Head of caudate nucleus (tissue), 42 donors: ENCODE data around the gene GNAS.
"Not testable (repeated sequence)": the region's sequence is repeated elsewhere in the genome, so short reads cannot be mapped to it uniquely, and the experiment has no call there.

Experiments
- DNase-seq, 42 donors: peaks; one replicate each; pipeline versions ENCODE4 v3.0.0 to v3.0.0-alpha.2; 2020 to 2021; ENCODE audit warnings: mixed read lengths in 7 of 42
- intact Hi-C: fragments of 100-400 bp; cut with DNase I; formaldehyde crosslinking; loops from one replicate; pipeline ENCODE4 v1.15.0; 2022

GNAS gene

GRCh38 chr20:58941471-58941870 is 89.0 kb downstream of the GNAS start:
- intact Hi-C loops, result no loop called here
- DNase-seq, result no peak

GRCh38 chr20:58942549-58942948 is 90.0 kb downstream of the GNAS start:
- DNase-seq, result no peak
- intact Hi-C loops, result no loop called here

GRCh38 chr20:58944610-58945009 is 92.1 kb downstream of the GNAS start:
- intact Hi-C loops, result no loop called here
- DNase-seq, result no peak

- DNase-seq, result no peak
- intact Hi-C loops, result no loop called here
Measured at GRCh38 chr20:58945965-58946631, 93.6 kb downstream of the GNAS start.

GRCh38 chr20:58947797-58948388 is 95.4 kb downstream of the GNAS start:
- intact Hi-C loops, DNase-seq: not testable (repeated sequence)

GRCh38 chr20:58950603-58951002 is 98.1 kb downstream of the GNAS start:
- intact Hi-C loops, result no loop called here
- no peak for DNase-seq

GRCh38 chr20:58953050-58953449 is 100.5 kb downstream of the GNAS start:
- DNase-seq, result no peak
- intact Hi-C loops, result no loop called here

- DNase-seq, result no peak
- intact Hi-C loops, result no loop called here
Measured at GRCh38 chr20:58956078-58956477, 103.6 kb downstream of the GNAS start.

- DNase-seq, result no peak
- intact Hi-C loops, result no loop called here
Measured at GRCh38 chr20:58959652-58960051, 107.1 kb downstream of the GNAS start.
